Natural killer cell (primary cell): ENCODE data around the gene SGCE. TPM values are rescaled to one million over a fixed set of nuclear protein-coding genes. Genes with fewer than 3 reads are reported as not detected.
"Not testable (repeated sequence)": the region's sequence is repeated elsewhere in the genome, so short reads cannot be mapped to it uniquely, and the experiment has no call there.

ENCODE experiments used
- ATAC-seq, 3 donors: fragments of 150-1000 bp in 2 of 3; fragments of 200-7000 bp in 1 of 3; cut with Tn5 transposase; 1 replicate in 1 of 3; 2 replicates in 2 of 3; pipeline ENCODE4 v1.10.0; 2021; ENCODE audit warnings: mild to moderate bottlenecking in 2 of 3, moderate library complexity in 2 of 3
- DNase-seq, 2 donors: peaks; one replicate each; pipeline versions ENCODE4 v3.0.0 to v3.0.0-alpha.2; 2013 to 2021; ENCODE audit warnings: mixed read lengths in 1 of 2
- H3K27ac ChIP-seq: one replicate; pipeline ENCODE4 v1.5.1; 2013; ENCODE audit warnings: mild to moderate bottlenecking, low read length
- H3K27me3 ChIP-seq: one replicate; pipeline ENCODE4 v1.6.1; 2013; ENCODE audit warnings: low read length; ENCODE audit not compliant: control insufficient read depth, insufficient read depth
- H3K36me3 ChIP-seq: one replicate; pipeline ENCODE4 v1.6.1; 2013; ENCODE audit warnings: low read length; ENCODE audit not compliant: control insufficient read depth, insufficient read depth
- H3K4me1 ChIP-seq: one replicate; pipeline ENCODE4 v1.6.1; 2013; ENCODE audit warnings: low read length; ENCODE audit not compliant: control insufficient read depth, insufficient read depth
- H3K4me3 ChIP-seq: one replicate; pipeline ENCODE4 v1.5.1; 2013; ENCODE audit warnings: low read length
- H3K9me3 ChIP-seq: one replicate; pipeline ENCODE4 v1.6.1; 2013; ENCODE audit warnings: low read length; ENCODE audit not compliant: control insufficient read depth, insufficient read depth
- H3K27ac Mint-ChIP-seq, 2 donors: one replicate each; pipeline ENCODE4 v1.8.0; 2022; ENCODE audit warnings: mild to moderate bottlenecking in 2 of 2, mixed read lengths in 2 of 2, moderate library complexity in 1 of 2
- H3K27me3 Mint-ChIP-seq, 2 donors: one replicate each; pipeline ENCODE4 v1.8.0; 2022; ENCODE audit warnings: low read depth in 2 of 2, mixed read lengths in 2 of 2
- H3K36me3 Mint-ChIP-seq: one replicate; pipeline ENCODE4 v1.8.0; 2022; ENCODE audit warnings: mixed read lengths
- H3K4me1 Mint-ChIP-seq, 2 donors: one replicate each; pipeline ENCODE4 v1.8.0; 2022; ENCODE audit warnings: mixed read lengths in 2 of 2
- H3K4me3 Mint-ChIP-seq: one replicate; pipeline ENCODE4 v1.8.0; 2022; ENCODE audit warnings: mild to moderate bottlenecking, moderate library complexity, mixed read lengths
- H3K9me3 Mint-ChIP-seq, 2 donors: one replicate each; pipeline ENCODE4 v1.8.0; 2022; ENCODE audit warnings: mixed read lengths in 2 of 2
- CTCF ChIP-seq: fragments of 200-600 bp; IDR thresholded peaks from one replicate; pipeline ENCODE4 v1.8.0; 2022; ENCODE audit warnings: antibody characterized with exemption
- WGBS: methylation state at CpG from one replicate; pipeline ENCODE4 v1.1.7; 2013; ENCODE audit warnings: missing lambda C conversion rate; ENCODE audit not compliant: insufficient coverage; 5-methylcytosine and 5-hydroxymethylcytosine counted together
- intact Hi-C: fragments of 100-400 bp; cut with micrococcal nuclease; formaldehyde crosslinking; loops from one replicate; pipeline ENCODE4 v1.14.2; 2022
- total RNA-seq, 4 donors: library from RNA; stranded (reverse); fragments of 120-200 nt in 1 of 4; gene quantifications; one replicate each; pipeline versions ENCODE4 v1.2.3 to v1.2.4, GENCODE V29; 2013 to 2022

The SGCE gene
- total RNA-seq: under 1 TPM; 0.20 to 0.65 (median 0.28) TPM
- 6.6 TPM for total RNA-seq (2013)

- Mint-ChIP-seq H3K27me3 (peaks cover 16 to 29% of the 10 kb centered on the region in 2 donors), H3K27ac (peak within 1 kb of the TSS; percentile 30 to 71), H3K9me3 (no peaks in the 10 kb centered on the region), H3K36me3 (no peaks in the 10 kb centered on the region), H3K4me1 (peaks cover 20 to 29% of the 10 kb centered on the region in 2 donors), H3K4me3 (peak within 1 kb of the TSS; percentile 84)
- ATAC-seq: no peak
- intact Hi-C loops: loop anchor here (5.0 kb wide), 1 partner anchor 144 kb away; no protein-coding TSS in a partner anchor
- no peak within 1 kb of the TSS for H3K27ac ChIP-seq
- peak; percentile 12 for TF ChIP-seq CTCF
- peaks cover 28% of the 10 kb centered on the region for H3K4me1 ChIP-seq
- H3K9me3 ChIP-seq: no peaks in the 10 kb centered on the region
- H3K36me3 ChIP-seq: no peaks in the 10 kb centered on the region
- peaks cover 30% of the 10 kb centered on the region for H3K27me3 ChIP-seq
- peak; percentile 21 to 66 for DNase-seq
- H3K4me3 ChIP-seq: peak within 1 kb of the TSS; percentile 43
- 30% methylated on average over 56 of the region's 63 CpGs for WGBS
Observed at GRCh38 chr7:94655848-94656657, at the start of gene SGCE. Gene SGCE (minus strand): TSS chr7:94656133. CDS start chr7:94656098, 35 bp downstream.

- DNase-seq, H3K27ac Mint-ChIP-seq, H3K4me3 ChIP-seq, H3K27me3 Mint-ChIP-seq, H3K9me3 Mint-ChIP-seq, H3K36me3 ChIP-seq, H3K27me3 ChIP-seq, ATAC-seq, H3K27ac ChIP-seq, H3K4me1 ChIP-seq, intact Hi-C loops, H3K9me3 ChIP-seq, H3K4me3 Mint-ChIP-seq, H3K4me1 Mint-ChIP-seq, H3K36me3 Mint-ChIP-seq: not testable (repeated sequence)
- WGBS: 96% methylated on average over 39 of the region's 39 CpGs
Observed at GRCh38 chr7:94705155-94706021, 49.5 kb upstream of the SGCE start.

- no peaks in the 10 kb centered on the region for H3K9me3 ChIP-seq
- Mint-ChIP-seq H3K36me3 (no peaks in the 10 kb centered on the region), H3K4me3 (no peak overlapping the region), H3K27me3 (no peaks in the 10 kb centered on the region), H3K27ac (no peak overlapping the region), H3K4me1 (no peaks in the 10 kb centered on the region), H3K9me3 (no peaks in the 10 kb centered on the region)
- H3K27ac ChIP-seq: no peak overlapping the region
- no peak overlapping the region for H3K4me3 ChIP-seq
- intact Hi-C loops: no loop called here
- no peak for ATAC-seq
- no peaks in the 10 kb centered on the region for H3K27me3 ChIP-seq
- TF ChIP-seq CTCF: no peak
- WGBS: no CpG with 5 or more reads among the region's 1 CpG
- H3K4me1 ChIP-seq: no peaks in the 10 kb centered on the region
- no peak for DNase-seq
- no peaks in the 10 kb centered on the region for H3K36me3 ChIP-seq
Observed at GRCh38 chr7:94701555-94701973, 45.6 kb upstream of the SGCE start.

- no peaks in the 10 kb centered on the region for H3K36me3 ChIP-seq
- Mint-ChIP-seq H3K27ac (no peak overlapping the region), H3K4me3 (no peak overlapping the region), H3K36me3 (no peaks in the 10 kb centered on the region), H3K9me3 (no peaks in the 10 kb centered on the region), H3K27me3 (peaks cover 0 to under 1% of the 10 kb centered on the region in 2 donors), H3K4me1 (no peaks in the 10 kb centered on the region)
- DNase-seq (no peak), ATAC-seq (no peak)
- no peaks in the 10 kb centered on the region for H3K9me3 ChIP-seq
- no peak overlapping the region for H3K4me3 ChIP-seq
- no peak for TF ChIP-seq CTCF
- intact Hi-C loops: no loop called here
- H3K4me1 ChIP-seq: no peaks in the 10 kb centered on the region
- no peak overlapping the region for H3K27ac ChIP-seq
- H3K27me3 ChIP-seq: no peaks in the 10 kb centered on the region
Observed at GRCh38 chr7:94700926-94701554, 45.1 kb upstream of the SGCE start.
